Stimulated activated CD8-positive, alpha-beta memory T cell treated with anti-CD3 and anti-CD28 coated beads, Interleukin-15, amount 100 ng/mL, for 4 hours (primary cell): Measurements from ENCODE around the gene CGNL1.

Experiments used
- DNase-seq, 2 donors: peaks; one replicate each; pipeline ENCODE4 v3.0.0-alpha.2; 2020; ENCODE audit warnings: low read depth in 2 of 2

The CGNL1 gene

DNA sequence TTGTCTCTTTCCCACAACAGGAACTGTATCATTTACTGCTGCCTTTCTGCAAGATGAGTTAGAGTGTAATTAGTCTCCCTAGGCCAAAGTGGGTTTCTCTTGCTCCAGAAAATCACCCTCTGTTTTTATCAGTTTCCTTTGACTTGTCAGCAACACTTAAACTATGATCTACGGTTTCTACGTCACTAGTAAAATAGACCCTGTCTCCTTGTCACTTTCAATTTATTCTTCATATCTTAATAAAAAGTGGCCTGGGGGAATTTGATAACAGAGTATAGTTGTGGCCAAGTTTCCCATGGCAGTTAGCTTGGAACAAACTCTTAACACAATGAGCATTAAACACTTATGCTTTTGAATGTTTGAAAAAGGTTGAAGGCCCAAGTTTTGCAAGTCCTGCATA lies 79.6 kb downstream of the CGNL1 start:
- no peak for DNase-seq

DNA sequence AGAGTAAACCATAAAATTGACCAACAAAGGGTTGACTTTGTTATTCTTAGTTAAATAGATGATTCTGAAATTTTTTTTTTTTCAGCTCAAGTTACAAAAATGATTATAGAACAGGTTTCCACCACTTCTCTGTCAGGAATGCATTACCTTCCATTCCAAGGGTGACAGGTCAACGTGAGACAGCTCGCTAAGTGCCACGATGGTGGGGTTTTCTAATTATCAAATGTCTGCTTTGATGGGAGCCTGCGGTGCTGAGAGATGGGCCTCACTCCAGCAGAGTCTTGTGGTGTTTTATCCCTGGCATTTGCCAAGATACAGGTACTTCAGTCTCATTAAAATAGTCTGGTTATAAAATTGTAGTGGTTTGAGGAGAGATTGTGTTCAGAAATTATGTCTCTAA lies 80.3 kb downstream of the CGNL1 start:
- DNase-seq: no peak

DNA sequence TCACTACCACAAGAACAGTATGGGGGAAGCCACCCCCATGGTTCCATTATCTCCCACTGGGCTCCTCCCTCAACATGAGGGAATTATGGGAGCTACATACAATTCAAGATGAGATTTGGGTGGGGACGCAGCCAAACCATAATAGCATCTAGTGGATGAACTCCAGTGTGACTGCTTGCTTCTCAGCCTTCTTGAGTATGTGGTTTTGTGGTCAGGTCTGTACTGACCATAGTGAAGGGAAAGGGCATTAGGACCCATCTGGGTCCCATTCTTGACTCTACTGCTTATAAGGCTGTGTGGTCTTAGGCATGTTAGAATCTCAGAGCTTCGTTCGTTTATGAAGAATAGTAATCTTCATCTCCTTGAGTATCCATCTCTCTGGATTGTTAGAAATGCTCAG lies 81.4 kb downstream of the CGNL1 start:
- DNase-seq: no peak

DNA sequence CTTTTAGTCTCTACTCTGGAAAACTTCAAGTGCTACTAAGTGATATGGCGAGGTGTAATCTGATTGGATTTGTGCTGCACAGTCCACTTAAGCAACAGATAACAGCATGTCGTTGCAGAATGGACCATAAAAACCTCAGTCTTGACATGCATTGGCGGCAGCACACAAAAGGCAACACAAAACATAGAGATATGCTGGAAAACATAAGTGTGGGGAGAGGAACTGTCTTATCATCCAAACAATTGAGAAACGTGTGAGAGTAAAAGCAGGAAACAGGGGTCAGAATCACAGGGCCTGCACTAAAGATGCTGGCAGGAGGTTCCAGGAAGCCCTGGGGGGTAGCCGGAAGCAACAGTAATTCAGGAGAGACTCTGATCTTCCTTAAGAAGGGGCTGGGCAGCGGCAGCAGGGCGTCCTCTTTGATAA lies 82.1 kb downstream of the CGNL1 start:
- DNase-seq: no peak

DNA sequence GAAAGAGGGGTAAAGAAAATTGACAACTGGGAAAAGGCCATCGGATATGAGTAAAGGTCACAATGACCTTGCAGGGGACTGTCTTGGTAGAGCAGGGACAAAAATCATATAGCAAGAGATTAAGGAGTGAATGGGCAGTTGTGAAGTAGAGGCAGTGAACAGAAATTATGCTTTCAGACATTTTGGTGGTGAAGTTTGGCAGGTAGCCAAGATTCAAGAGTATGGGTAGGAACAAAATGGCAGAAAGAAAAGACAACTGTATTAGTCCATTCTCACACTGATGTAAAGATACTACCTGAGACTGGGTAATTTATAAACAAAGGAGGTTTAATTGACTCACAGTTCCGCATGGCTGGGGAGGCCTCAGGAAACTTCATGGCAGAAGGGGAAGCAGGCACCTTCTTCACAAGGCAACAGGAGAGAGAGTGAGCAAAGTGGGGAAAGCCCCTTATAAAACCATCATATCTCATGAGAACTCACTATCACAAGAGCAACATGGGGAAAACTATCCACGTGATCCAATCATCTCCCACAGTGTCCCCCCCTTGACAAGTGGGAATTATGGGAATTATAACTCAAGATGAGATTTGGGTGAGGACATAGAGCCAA lies 84.0 kb downstream of the CGNL1 start:
- no peak for DNase-seq

DNA sequence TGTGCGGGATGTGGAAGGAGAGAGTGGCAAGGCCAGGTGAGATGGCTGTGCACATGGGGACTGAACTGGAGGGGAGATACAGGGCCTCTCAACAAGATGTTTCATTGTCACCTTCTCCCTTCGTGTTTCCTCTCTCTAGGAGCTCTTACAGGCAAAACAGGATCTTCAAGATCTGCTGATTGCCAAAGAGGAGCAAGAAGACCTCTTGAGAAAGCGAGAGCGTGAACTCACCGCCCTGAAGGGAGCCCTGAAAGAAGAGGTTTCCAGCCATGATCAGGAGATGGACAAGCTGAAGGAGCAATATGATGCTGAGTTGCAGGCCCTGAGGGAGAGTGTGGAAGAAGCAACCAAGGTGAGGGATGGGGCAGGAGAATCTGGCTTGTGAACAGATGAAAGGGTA lies 85.2 kb downstream of the CGNL1 start:
- no peak for DNase-seq

DNA sequence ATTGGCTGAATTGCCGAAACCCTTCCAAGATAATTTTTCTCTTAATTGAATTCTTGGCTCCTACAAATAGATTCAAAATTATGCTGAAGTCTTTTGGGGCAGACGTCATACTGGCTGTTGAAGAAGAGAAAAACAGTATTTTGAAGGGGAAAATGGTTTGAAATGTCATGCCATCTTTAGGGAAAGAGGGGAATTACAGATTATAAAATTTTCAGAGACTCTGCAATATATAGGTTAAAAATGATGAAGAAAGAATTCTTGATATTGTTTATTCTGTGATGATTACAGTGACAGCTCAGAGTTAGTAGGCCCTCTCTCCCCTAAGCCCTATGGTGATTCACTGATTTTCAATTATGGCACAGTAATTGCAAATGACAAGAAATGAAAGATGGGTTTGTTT lies 86.1 kb downstream of the CGNL1 start:
- DNase-seq: no peak

DNA sequence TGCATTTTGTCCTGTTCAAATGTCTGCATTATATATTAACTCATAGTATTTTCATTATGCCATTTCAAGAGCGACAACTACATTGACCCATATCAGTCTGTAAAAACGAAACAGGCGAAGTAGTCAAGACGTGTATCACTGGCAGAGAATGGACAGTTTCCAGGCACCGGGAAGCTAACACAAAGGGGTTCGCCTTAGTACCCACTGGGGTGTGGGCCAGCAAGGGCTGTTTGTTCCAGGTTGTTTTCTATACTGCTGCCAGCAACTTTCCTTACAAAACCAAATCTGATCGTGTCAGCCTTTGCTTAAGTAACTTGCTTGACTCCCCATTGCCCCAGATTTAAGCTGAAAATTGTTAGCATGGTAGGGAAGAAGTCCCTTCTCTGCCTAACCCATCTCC lies 87.1 kb downstream of the CGNL1 start:
- no peak for DNase-seq

DNA sequence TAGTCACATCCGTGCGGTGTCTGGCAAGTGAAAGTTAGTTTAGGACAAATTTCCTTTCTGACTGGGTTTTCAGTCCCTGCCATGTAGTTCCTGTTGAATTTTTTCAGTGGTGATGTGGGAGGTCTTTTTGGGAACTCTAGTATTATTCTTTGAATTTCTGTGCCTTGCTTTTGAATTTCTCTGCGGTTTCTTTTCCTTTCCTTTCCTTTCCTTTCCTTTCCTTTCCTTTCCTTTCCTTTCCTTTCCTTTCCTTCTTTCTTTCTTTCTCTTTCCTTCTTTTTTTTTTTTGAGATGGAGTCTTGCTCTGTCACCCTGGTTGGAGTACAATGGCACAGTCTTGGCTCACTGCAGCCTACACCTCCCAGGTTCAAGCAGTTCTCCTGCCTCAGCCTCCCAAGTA lies 88.2 kb downstream of the CGNL1 start:
- no peak for DNase-seq

DNA sequence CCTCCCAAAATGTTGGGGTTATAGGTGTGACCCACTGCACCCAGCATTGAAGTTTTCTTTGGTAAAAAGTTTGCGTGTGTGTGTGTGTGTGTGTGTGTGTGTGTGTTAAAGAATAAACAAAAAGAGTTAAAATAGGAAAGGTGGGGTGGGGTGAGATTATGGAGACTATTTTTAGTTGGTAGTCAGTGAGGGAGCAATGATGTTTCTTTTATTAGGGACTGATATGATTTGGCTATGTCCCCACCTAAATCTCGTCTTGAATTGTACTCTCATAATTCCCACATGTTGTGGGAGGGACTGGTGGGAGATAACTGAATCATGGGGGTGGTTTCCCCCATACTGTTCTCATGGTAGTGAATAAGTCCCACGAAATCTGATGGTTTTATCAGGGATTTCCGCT lies 92.2 kb downstream of the CGNL1 start:
- DNase-seq: no peak

DNA sequence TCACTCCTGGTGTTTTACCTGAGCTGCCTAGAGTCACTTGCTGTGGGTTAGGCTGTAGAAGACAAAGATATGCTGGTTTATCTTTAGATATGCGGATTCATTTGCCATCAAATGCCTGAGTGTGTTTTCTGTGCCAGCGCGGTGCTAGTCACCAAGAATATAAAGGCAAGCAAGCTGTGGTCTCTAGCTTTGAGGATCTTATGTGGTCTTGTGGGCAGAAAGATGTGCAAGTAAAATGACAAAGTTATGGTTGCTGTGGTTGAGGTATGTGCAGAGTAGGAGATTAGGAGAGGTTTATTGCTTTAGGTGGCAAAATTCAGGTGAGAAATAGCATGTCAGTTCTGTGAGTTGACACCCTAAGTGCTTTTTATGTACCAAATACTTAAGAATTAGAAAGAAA lies 94.2 kb downstream of the CGNL1 start:
- DNase-seq: no peak

DNA sequence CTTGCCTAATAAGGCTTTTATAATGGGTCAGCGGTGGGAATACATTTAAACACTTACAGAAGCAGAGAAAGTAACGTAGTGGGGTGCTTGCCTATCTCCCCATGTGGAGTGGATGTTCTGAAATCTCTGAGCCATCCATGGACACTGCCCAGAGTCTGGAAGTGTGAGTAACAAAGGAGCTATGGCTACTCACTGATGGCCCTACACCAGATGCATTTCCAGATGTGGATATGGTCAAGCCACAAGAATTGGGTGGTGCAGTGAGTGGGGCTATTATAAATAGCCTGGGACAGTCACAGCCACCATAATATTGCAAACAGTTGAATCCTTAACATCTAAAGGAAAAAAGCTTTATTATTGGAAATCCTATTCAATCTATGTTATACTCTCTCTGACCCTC lies 96.6 kb downstream of the CGNL1 start:
- DNase-seq: no peak

DNA sequence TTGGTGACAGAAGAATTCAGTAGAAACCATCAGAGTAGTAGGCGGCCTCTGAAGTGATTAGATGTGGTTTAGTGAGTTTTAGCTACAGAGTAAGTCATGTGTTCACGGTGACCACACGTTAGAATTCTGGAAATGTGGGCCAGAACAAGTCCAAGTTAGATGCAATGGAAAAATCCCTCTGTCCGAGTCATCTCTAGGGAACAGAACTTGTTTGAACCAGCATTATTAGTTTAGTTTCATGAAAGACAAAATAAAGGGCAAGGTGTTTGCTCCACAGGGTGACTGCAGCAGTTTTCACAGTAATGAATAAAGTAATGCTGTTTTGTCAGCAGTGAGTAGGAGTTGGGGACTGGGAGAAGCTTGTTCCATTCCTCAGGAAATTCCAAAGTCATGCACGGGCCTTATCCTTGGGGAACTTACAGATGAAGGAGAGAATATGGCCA lies 100.2 kb downstream of the CGNL1 start:
- no peak for DNase-seq

DNA sequence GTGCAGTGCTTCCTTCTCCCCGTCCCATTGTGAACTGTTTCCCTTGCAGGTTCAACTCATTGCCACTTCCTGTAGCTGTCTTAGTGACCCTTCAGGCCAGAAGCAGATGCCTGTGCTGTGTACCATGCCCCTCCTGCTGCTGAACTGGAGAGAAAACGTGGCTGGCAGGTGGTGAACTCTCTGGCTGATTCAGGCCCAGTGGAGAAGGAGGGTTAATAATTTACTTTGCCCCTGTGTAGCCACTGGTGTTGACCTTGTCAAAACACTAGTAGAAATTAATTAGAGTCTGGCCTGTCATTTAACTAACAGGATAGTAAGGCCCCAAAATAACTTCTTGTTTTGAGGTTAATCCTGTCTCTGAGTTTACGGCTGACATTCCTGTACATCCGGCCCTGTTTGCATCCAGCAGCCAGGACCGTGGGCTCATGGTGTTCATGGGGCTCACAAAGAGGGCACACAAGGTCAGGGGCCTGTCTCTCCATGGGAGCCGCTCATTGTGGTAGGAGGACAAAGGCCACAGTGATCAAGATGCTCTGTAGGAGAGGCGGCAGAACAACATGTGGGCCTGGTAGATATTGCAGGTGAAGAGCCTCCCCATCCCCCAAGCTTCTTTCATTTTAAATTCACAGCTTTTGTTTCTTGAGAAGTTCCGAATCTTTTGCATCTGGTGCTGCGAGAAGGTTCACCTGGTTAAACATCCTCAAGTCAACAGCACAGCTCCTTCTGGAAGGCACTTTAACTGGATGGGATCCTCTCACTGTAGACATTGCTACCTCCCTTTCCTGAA lies 101.6 kb downstream of the CGNL1 start:
- DNase-seq: no peak

DNA sequence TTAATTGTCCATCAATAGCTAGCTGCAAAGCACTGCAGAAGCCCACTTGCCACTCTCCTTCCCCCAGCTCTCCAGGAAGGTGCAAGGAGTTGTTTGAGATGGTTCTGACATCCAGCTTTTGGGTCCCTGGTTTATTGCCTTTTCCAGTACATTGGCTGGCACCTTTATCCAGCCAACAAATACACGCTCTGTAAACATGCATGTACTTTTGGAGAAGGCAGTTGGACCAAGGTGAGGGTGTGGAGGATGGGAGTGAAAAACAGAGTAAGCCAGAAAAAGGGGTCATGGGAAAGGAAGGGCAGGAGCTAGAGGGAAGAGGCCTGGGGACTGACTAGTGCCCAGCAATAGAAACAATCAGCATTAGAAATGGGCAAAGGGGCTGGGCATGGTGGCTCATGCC lies 102.7 kb downstream of the CGNL1 start:
- no peak for DNase-seq

DNA sequence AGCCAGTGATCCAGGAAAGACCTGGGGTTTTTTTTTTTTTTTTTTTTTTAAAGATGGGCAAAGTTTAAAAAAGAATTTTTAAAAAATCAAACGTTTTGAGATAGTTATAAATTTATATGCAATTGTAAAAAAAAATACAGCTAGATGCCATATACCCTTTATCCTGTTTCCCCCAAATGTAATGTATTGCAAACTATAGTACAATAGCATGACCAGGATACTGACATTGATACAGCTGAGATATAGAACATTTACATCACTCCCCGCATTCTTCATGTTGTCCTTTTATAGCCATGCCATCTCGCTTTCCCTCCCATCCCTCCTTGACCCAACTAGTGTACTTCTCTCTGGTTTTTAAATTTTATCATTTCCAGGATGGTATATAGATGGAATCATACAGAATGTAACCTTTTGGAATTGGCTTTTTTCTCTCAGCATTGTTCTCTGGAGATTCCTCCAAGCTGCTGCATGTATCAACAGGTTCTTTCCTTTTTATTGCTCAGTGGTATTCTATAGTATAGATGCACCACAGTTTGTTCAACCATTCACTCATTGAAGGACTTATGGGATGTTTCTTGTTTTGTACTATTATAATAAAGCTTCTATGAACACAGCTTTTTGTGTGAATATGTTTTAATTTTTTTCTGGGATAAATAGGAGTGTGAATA lies 104.9 kb downstream of the CGNL1 start:
- no peak for DNase-seq

DNA sequence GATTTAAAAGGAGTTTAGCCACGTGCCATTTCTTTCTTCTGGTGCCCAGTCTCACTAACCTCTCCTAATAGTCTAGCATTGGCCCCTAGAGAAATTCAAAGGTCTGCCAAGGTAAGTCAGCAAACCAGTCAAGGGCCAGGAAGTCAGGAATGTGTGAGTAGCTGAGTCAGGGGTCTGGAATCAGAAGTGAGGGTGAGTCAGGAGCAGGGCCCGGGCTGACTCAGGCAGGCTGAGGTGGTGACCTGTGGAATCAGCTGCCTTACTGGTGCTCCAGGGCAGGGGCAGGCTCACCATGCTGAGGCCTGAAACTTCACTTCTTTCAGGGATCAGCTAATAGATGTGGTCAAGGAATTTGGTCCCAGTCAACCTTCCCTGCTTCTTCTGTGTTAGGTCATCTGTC lies 109.6 kb downstream of the CGNL1 start:
- DNase-seq: no peak

DNA sequence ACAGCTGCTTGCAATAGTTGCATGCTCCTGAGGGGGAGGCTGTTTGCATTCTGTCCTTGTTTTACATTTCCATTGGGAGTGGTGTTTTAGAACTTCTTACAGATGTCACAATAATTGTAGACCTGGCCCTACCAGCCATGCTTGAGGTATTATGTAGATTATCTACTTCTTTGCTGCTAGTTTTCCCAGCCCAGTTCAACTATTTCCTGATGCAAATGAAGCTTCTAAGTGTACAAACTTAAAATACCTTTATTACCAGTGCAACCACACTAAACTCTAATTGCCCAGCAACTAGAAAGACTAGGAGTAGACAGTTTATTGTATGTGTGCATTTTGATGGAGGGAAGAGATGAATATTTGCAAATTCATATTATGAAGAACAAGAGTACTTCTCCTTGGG lies 110.5 kb downstream of the CGNL1 start:
- no peak for DNase-seq

DNA sequence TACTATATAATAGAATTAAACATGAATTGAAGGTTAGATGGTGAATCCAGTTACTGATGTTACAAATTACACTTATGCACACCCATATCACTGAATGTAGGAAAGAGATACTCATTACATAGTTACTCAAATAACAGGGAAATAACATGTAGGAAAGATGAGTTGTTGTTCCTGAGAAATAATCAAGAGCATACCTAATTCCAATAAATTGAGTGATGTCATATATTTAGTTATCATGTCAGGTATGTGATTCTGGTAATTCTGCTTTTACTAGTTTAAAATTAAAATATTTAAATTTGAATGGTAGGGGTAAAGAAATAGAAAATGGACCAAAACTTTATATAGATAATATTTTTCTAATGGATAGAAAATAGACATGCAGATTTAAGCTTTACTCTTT lies 112.8 kb downstream of the CGNL1 start:
- no peak for DNase-seq

DNA sequence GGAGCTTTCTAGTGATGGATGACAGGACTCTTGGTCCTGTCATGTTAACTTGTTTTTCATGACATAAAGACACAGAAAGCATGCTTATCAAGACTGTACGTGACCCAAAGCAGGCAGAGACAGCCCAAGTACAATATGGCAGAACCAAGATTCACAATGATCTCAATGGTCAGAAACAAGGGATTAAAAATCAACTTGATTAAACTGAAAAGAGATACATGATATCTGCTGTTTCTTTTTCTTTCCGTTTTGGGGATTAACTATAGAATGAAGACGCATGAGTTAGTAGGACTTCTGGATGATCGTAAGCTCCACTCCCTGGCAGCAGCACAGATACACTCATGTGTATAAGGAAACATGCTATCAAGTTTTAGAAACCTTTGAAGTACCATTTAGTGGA lies 117.0 kb downstream of the CGNL1 start:
- DNase-seq: no peak

DNA sequence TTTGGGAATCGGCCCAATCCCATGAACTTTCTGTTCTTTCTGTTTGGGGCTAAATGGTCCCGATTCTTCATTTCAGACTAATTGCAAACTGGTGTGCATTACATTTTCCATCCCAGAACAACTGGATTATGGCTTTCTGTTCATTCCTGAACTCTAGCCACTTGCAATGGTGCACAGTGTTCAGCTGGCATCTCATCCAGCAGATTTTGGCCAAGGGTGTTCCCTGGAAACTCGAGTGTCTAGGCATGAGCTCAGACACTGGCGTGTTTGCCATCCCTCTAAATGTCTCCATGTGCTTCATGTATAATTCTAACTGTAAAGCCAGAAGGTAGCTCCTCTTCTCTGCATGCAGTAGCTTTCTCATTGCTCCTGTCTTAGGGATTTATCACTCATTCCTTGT lies 118.3 kb downstream of the CGNL1 start:
- DNase-seq: no peak

DNA sequence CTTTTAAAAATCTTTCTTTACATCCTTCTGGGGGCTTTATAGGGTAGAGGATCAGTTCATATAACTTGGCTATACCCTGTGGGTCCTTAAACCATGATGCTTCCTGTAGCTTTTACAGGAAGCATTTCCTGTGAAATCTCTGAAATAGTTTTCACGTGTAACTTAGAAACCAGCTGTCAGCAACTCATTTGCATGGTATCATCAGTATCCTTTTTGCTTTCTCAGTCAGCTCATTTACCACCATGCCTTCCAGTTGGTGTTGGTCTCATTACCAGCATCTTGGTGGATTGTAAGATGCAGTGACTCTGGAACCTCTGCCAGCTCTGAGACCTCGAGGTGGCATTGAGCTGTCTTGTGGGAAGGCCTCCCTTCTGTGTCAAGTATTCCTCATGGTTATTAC lies 118.7 kb downstream of the CGNL1 start:
- DNase-seq: no peak

DNA sequence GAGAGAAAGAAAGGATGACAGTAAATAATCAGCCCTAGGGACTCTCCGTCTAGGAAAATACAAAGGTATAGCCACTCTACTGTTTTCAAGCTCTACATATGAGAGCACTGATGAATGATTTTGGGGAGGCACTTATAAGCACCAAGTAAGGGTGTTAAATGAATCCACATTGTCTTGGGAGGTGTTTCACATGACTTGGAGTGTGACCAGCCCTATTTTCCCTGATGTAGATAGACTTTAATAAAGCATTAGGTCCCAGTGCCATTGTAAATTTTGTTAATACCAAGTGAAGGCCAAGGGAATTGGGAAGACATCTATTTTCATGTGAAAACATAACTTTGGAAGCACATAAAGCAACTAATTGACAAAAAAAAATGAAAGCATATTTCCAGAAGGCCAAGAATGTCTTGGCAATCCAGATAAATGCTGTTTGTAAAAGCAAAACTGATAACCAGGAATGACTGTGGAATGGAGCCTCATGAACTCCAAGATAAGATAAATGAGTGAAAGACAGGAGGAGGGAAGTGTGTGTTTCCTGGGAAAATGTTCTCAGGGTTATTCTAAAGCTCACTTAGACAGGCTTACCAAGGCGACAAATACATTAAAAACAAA lies 119.4 kb downstream of the CGNL1 start:
- DNase-seq: no peak
